Adrenal gland (tissue), 5 donors: ENCODE data around the gene MSMO1.

Experiments used
- CTCF ChIP-seq, 6 experiments: fragments of 450-650 bp in 4 of 6; fragments of 200-600 bp in 2 of 6; sonication (generic) in 1 of 6; IDR thresholded peaks; 1 replicate in 5 of 6; 2 replicates in 1 of 6; pipeline versions ENCODE4 v1.5.1 to v1.8.0; 2016 to 2021; ENCODE audit warnings: antibody characterized with exemption in 6 of 6, mild to moderate bottlenecking in 2 of 6, moderate library complexity in 1 of 6
- POLR2A ChIP-seq, 2 donors: fragments of 450-650 bp; IDR thresholded peaks; one replicate each; pipeline ENCODE4 v1.6.1; 2017; ENCODE audit warnings: antibody characterized with exemption in 2 of 2, mild to moderate bottlenecking in 2 of 2, moderate library complexity in 1 of 2
- donor health status: DM: no; HTN: no; CAD: no.

DNA sequence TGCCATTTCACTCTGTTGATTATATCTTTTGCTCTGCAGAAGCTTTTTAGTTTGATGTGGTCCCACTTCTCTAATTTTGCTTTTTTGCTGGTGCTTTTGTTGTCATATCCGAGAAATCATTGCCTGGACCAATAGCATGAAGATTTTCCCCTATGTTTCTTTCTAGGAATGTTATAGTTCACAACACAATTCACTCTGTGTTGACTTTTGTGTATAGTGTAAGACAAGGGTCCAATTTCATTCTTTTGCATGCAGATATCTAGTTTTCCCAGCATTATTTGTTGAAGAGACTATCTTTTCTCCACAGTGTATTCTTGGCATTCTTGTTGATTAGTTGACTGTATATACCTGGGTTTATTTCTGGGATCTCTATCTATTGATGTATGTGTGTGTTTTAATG, 43.1 kb downstream of the MSMO1 start:
- TF ChIP-seq CTCF (IDR thresholded peaks at IDR 0.05) (no peak), POLR2A (IDR thresholded peaks at IDR 0.05) (no peak)
